Peyer's patch (tissue), 4 donors: Measurements from ENCODE around the gene ABHD2. TPM values are rescaled to one million over a fixed set of nuclear protein-coding genes. Genes with fewer than 3 reads are reported as not detected.
"Not testable (repeated sequence)": the region's sequence is repeated elsewhere in the genome, so short reads cannot be mapped to it uniquely, and the experiment has no call there.

Experiments
- DNase-seq, 3 donors: peaks; one replicate each; pipeline ENCODE4 v3.0.0-alpha.2; 2017 to 2019
- H3K27ac ChIP-seq, 4 donors: fragments of 200-600 bp; sonication (generic); one replicate each; pipeline ENCODE4 v1.5.1; 2016 to 2019
- H3K27me3 ChIP-seq, 2 donors: fragments of 200-600 bp; sonication (generic); one replicate each; pipeline ENCODE4 v1.5.1; 2019
- H3K36me3 ChIP-seq, 3 donors: fragments of 200-600 bp; sonication (generic); one replicate each; pipeline ENCODE4 v1.5.1; 2016 to 2019
- H3K4me1 ChIP-seq, 4 donors: fragments of 200-600 bp; sonication (generic); one replicate each; pipeline ENCODE4 v1.5.1; 2016 to 2019
- H3K4me3 ChIP-seq, 4 donors: fragments of 200-600 bp; sonication (generic); 1 replicate in 3 of 4; 2 replicates in 1 of 4; pipeline ENCODE4 v1.5.1; 2016 to 2019; ENCODE audit warnings: mild to moderate bottlenecking in 1 of 4
- H3K9me3 ChIP-seq, 4 donors: fragments of 200-600 bp; sonication (generic); one replicate each; pipeline ENCODE4 v1.5.1; 2016 to 2019; ENCODE audit warnings: mild to moderate bottlenecking in 1 of 4
- POLR2A ChIP-seq, 2 donors: fragments of 450-650 bp; IDR thresholded peaks; one replicate each; pipeline ENCODE4 v1.5.1; 2017; ENCODE audit warnings: antibody characterized with exemption in 2 of 2, mild to moderate bottlenecking in 2 of 2, moderate library complexity in 2 of 2
- total RNA-seq, 4 donors: library from RNA; depleted of rRNA; stranded (reverse); fragments of >200 nt; gene quantifications; one replicate each; pipeline ENCODE4 v1.1.0, GENCODE V29; 2016
- TF ChIP-seq, protein P1 (sequence below), 6 experiments: fragments of 450-650 bp in 4 of 6; fragments of 200-600 bp in 2 of 6; sonication (generic) in 1 of 6; IDR thresholded peaks; one replicate each; pipeline ENCODE4 v1.5.1; 2017 to 2019; ENCODE audit warnings: antibody characterized with exemption in 6 of 6, mild to moderate bottlenecking in 3 of 6, moderate library complexity in 1 of 6

Gene ABHD2
- total RNA-seq, 4 donors from 2014 or later: 75.9 to 190 (median 121) TPM

GRCh38 chr15:89227425-89227824 is 139.2 kb downstream of the ABHD2 start:
- Histone ChIP-seq H3K4me3 (no peak overlapping the region), H3K36me3 (no peaks in the 10 kb centered on the region), H3K4me1 (no peaks in the 10 kb centered on the region), H3K27me3 (no peaks in the 10 kb centered on the region), H3K27ac (no peak overlapping the region), H3K9me3 (no peaks in the 10 kb centered on the region)
- TF ChIP-seq, protein P1, sequence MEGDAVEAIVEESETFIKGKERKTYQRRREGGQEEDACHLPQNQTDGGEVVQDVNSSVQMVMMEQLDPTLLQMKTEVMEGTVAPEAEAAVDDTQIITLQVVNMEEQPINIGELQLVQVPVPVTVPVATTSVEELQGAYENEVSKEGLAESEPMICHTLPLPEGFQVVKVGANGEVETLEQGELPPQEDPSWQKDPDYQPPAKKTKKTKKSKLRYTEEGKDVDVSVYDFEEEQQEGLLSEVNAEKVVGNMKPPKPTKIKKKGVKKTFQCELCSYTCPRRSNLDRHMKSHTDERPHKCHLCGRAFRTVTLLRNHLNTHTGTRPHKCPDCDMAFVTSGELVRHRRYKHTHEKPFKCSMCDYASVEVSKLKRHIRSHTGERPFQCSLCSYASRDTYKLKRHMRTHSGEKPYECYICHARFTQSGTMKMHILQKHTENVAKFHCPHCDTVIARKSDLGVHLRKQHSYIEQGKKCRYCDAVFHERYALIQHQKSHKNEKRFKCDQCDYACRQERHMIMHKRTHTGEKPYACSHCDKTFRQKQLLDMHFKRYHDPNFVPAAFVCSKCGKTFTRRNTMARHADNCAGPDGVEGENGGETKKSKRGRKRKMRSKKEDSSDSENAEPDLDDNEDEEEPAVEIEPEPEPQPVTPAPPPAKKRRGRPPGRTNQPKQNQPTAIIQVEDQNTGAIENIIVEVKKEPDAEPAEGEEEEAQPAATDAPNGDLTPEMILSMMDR (IDR thresholded peaks at IDR 0.05): no peak
- TF ChIP-seq POLR2A (IDR thresholded peaks at IDR 0.05): no peak
- DNase-seq: no peak

DNA sequence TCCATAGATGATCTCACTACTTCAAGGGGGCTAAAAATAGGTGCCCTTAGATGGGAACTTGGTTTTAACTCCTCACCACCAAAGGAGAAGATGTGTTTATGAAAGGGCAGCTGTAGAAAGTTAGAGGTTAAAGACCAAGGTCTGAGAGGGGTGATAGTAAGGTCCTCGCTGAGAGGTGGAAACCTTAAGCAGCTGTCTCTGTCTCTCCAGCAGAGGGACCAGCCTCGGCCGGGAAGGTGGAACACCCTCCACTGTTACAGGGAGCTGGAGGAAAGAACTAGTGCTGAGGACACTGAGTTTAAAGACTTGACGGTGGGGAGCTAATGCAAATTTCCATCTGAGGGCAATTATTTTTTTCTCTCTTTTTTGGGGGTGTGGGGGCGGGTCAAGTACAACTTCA is 142.0 kb downstream of the ABHD2 start:
- TF ChIP-seq, protein P1 (IDR thresholded peaks at IDR 0.05): no peak
- TF ChIP-seq POLR2A (IDR thresholded peaks at IDR 0.05): no peak
- Histone ChIP-seq H3K4me3 (no peak overlapping the region), H3K36me3 (no peaks in the 10 kb centered on the region), H3K27ac (no peak overlapping the region), H3K4me1 (no peaks in the 10 kb centered on the region), H3K9me3 (no peaks in the 10 kb centered on the region), H3K27me3 (no peaks in the 10 kb centered on the region)
- no peak for DNase-seq

DNA sequence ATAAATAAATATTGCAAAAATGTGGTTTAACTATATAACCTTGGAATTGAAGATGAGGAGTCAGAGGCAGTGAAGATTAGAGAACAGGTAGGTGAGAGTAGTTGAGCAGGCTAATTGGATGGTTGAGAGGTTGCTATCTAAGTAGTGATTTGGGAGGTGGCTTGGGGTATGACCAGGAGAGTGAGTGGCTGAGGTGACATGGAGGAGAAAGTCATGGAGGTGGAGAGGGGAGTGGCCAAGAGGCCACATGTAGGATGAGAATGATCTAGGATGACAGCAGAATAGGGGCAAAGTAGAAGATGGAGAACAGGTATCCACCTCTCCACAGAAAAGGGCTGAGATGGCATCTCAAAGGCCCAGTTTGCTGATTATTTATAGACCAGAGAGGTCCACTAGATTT is 143.6 kb downstream of the ABHD2 start:
- H3K4me1 ChIP-seq: no peaks in the 10 kb centered on the region
- H3K27ac ChIP-seq: no peak overlapping the region
- H3K9me3 ChIP-seq: no peaks in the 10 kb centered on the region
- H3K27me3 ChIP-seq: no peaks in the 10 kb centered on the region
- H3K36me3 ChIP-seq: no peaks in the 10 kb centered on the region
- no peak for DNase-seq
- no peak overlapping the region for H3K4me3 ChIP-seq
- no peak for TF ChIP-seq POLR2A (IDR thresholded peaks at IDR 0.05)
- TF ChIP-seq, protein P1 (IDR thresholded peaks at IDR 0.05): no peak

- not testable (repeated sequence) for H3K27ac ChIP-seq, H3K4me1 ChIP-seq, H3K27me3 ChIP-seq, H3K9me3 ChIP-seq, H3K36me3 ChIP-seq, H3K4me3 ChIP-seq, DNase-seq
These were observed 151.9 kb downstream of the ABHD2 start for GRCh38 chr15:89239883-89240810.

DNA sequence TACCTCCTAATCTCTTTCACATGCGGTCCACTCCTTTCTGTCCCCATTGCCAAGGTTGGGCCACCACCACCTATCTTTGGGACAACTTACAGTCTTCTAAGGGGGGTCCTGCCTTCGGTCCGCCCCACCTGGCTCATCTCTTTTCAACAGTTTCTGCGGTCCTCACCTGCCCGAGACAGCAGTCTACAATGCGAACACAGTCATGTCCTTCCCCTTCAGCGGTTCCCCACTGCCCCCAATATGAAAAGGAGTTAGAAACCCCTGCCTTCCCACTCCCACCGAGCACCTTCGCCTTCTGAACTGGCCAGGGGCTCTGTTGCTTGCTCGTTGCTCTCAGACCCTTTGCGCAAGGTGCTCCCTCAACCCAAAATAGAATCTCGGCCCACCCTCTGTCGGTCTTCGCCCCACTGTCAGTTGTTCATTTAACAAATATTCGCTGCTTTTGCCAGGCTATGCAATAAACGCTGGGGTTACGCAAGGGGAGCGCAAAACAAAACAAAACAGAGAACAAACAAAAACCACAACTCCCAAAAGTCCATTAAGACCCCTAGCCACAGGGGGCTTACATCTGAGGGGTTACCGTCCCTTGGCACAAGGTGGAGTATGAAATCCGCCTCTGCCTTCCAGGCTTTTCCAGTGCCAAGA is 154.9 kb downstream of the ABHD2 start:
- Histone ChIP-seq H3K4me3 (peak overlapping the region; percentile 53 to 71 (median 64)), H3K27me3 (no peaks in the 10 kb centered on the region), H3K4me1 (peaks cover 0 to 8% (median 7%) of the 10 kb centered on the region in 4 donors), H3K9me3 (no peaks in the 10 kb centered on the region), H3K27ac (peak overlapping the region; percentile 16 to 58 (median 36)), H3K36me3 (no peaks in the 10 kb centered on the region)
- no peak for DNase-seq
- no peak for TF ChIP-seq POLR2A (IDR thresholded peaks at IDR 0.05)
- TF ChIP-seq, protein P1 (IDR thresholded peaks at IDR 0.05): no peak
